ENCODE measurements around the gene DHRS4. TPM values are rescaled to one million over a fixed set of nuclear protein-coding genes. Genes with fewer than 3 reads are reported as not detected.
"Not testable (repeated sequence)": the region's sequence is repeated elsewhere in the genome, so short reads cannot be mapped to it uniquely, and the experiment has no call there.

Gene DHRS4
- total RNA-seq, 1 donor from 2014 or later = 22.5 TPM

DNA sequence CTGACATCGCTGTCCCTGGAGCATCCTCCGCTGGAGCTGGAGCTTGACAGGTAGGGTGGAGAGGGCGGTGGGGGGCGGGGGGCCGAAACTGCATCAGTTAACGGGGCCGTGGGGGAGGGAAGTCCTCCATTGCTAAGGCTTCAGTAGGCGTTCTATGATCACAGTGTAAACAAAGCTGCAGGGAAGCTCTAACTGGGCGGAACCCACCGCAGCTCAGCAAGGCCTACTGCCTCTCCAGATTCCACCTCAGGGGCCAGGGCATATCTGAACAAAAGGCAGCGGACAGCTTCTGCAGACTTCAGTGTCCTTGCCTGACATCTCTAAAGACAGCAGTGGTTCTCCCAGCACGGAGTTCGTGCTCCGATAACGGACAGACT is 16.7 kb downstream of the DHRS4 start:
- peaks cover 18% of the 10 kb centered on the region for H3K36me3 Mint-ChIP-seq (ENCODE audit: low read depth)
- H3K4me1 Mint-ChIP-seq (ENCODE audit: low read depth); H3K27me3 Mint-ChIP-seq (ENCODE audit: low read depth); DNase-seq (ENCODE audit: low spot score); H3K9me3 Mint-ChIP-seq; H3K27ac Mint-ChIP-seq; H3K4me3 Mint-ChIP-seq (ENCODE audit: low read depth); intact Hi-C loops (cut with micrococcal nuclease): not testable (repeated sequence)

DNA sequence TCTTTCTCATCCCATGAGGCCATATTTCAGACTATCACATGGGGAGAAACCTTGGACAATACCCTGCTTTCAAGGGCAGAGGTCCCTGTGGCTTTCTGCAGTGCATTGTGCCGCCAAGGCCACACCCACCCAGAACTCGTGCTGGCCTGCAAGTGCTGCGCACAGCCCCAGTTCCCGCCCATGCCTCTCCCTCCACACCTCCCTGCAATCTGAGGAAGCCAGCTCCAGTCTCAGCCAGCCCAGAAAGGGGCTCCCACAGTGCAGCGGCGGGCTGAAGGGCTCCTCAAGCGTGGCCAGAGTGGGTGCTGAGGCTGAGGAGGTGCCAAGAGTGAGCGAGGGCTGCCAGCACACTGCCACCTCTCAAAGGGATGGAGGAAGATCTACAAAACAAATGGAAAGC is 19.6 kb downstream of the DHRS4 start:
- H3K4me3 Mint-ChIP-seq (ENCODE audit: low read depth); H3K27me3 Mint-ChIP-seq (ENCODE audit: low read depth); DNase-seq (ENCODE audit: low spot score); H3K4me1 Mint-ChIP-seq (ENCODE audit: low read depth); H3K9me3 Mint-ChIP-seq; H3K27ac Mint-ChIP-seq; intact Hi-C loops (cut with micrococcal nuclease): not testable (repeated sequence)
- peaks cover 25% of the 10 kb centered on the region for H3K36me3 Mint-ChIP-seq (ENCODE audit: low read depth)

DNA sequence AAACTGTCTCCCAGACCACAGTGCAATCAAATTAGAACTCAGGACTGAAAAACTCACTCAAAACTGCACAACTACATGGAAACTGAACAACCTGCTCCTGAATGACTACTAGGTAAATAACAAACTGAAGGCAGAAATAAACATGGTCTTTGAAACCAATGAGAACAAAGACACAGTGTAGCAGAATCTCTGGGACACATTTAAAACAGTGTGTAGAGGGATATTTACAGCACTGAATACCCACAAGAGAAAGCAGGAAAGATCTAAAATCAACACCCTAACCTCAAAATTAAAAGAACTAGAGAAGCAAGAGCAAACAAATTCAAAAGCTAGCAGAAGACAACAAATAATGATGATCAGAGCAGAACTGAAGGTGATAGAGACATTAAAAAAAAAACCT is 20.5 kb downstream of the DHRS4 start:
- H3K9me3 Mint-ChIP-seq; intact Hi-C loops (cut with micrococcal nuclease): not testable (repeated sequence)

DNA sequence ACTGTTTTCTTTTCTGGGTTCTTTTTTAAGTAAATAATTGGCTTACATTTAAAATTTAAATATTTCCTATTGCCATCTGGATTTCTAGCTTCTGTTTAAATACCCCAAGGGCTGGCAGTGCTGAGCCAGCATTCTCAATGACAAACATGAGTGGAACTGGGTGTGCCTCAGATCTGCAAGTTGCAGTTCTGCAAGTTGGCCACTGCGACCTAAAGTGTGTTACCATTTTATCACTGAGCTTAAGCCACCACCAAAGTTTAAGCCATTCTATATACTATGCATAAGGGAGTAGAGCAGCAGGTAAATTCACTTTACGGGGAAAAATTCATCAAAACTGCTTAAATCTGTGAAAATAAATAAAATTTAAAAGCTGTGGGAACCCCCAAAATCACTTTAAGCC is 23.6 kb downstream of the DHRS4 start:
- H3K27me3 Mint-ChIP-seq (ENCODE audit: low read depth); H3K27ac Mint-ChIP-seq; H3K9me3 Mint-ChIP-seq; H3K4me1 Mint-ChIP-seq (ENCODE audit: low read depth); DNase-seq (ENCODE audit: low spot score); H3K4me3 Mint-ChIP-seq (ENCODE audit: low read depth); intact Hi-C loops (cut with micrococcal nuclease): not testable (repeated sequence)
- H3K36me3 Mint-ChIP-seq (ENCODE audit: low read depth) = peaks cover 26% of the 10 kb centered on the region

More for the DNA sequence above, 20.5 kb downstream of the DHRS4 start:
- not testable (repeated sequence) for H3K27me3 Mint-ChIP-seq (ENCODE audit: low read depth); H3K27ac Mint-ChIP-seq; DNase-seq (ENCODE audit: low spot score); H3K4me3 Mint-ChIP-seq (ENCODE audit: low read depth); H3K4me1 Mint-ChIP-seq (ENCODE audit: low read depth)
- peaks cover 25% of the 10 kb centered on the region for H3K36me3 Mint-ChIP-seq (ENCODE audit: low read depth)

- H3K27me3 Mint-ChIP-seq (ENCODE audit: low read depth); H3K4me3 Mint-ChIP-seq (ENCODE audit: low read depth); DNase-seq (ENCODE audit: low spot score); H3K4me1 Mint-ChIP-seq (ENCODE audit: low read depth); H3K9me3 Mint-ChIP-seq; intact Hi-C loops (cut with micrococcal nuclease); H3K27ac Mint-ChIP-seq: not testable (repeated sequence)
- peaks cover 16% of the 10 kb centered on the region for H3K36me3 Mint-ChIP-seq (ENCODE audit: low read depth)
Observed at GRCh38 chr14:23981951-23982813, 28.6 kb downstream of the DHRS4 start.

DNA sequence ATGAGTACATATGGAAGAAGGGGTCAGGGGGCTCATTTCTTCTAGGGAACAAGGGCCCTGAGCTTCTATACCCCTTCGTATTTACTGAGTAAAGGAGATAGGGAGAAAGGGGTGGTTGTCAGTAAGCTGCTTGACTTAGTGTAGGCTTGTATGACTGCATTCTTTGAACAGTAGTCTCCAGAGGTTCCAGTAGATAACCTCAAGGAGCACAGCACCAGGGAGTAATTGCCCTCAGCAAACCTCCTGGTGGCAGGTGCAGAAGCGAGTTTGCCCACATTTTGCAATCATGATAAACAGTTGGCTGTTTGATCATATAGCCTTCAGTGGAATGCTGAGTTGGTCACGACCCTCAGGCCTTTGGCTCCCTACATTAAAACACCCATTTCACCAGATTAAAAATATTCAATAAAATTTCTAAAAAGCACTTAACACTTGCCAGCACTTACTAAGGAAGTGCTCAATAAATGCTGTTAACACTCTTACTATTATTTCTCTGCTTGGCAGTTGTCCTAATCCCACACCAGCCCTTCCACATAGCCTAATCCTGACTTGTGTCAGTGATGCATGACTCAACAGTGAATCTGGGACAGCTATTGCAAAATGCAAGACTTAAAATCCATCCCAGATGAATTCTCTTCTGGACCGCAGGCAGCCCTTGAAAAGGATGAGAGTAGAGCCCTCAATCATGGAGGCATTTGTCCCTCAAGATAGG is 31.5 kb downstream of the DHRS4 start:
- no peak overlapping the region for H3K4me3 Mint-ChIP-seq (ENCODE audit: low read depth)
- DNase-seq (ENCODE audit: low spot score) = no peak
- H3K4me1 Mint-ChIP-seq (ENCODE audit: low read depth) = peaks cover 14% of the 10 kb centered on the region
- no peaks in the 10 kb centered on the region for H3K27me3 Mint-ChIP-seq (ENCODE audit: low read depth)
- H3K27ac Mint-ChIP-seq = no peak overlapping the region
- no peaks in the 10 kb centered on the region for H3K9me3 Mint-ChIP-seq
- peaks cover 14% of the 10 kb centered on the region for H3K36me3 Mint-ChIP-seq (ENCODE audit: low read depth)
- intact Hi-C loops (cut with micrococcal nuclease) = loop anchor here (5.0 kb wide), 1 partner anchor 52 kb away; no protein-coding TSS in a partner anchor

GRCh38 chr14:23988223-23988606 is 34.6 kb downstream of the DHRS4 start:
- peak overlapping the region; percentile 52 for H3K27ac Mint-ChIP-seq
- H3K9me3 Mint-ChIP-seq; H3K36me3 Mint-ChIP-seq (ENCODE audit: low read depth); H3K27me3 Mint-ChIP-seq (ENCODE audit: low read depth); DNase-seq (ENCODE audit: low spot score): not testable (repeated sequence)
- H3K4me3 Mint-ChIP-seq (ENCODE audit: low read depth) = peak overlapping the region; percentile 77
- H3K4me1 Mint-ChIP-seq (ENCODE audit: low read depth) = peaks cover 14% of the 10 kb centered on the region
- intact Hi-C loops (cut with micrococcal nuclease) = loop anchor here (2.0 to 5.0 kb wide), 3 partner anchors 49 to 107 kb away; partner anchors contain the start of genes CARMIL3 and PCK2

GRCh38 chr14:23988607-23989363 is 35.2 kb downstream of the DHRS4 start, which contains the start of gene DHRS4L2:
TSS of gene DHRS4L2 (plus strand) at chr14:23988929. CDS start at chr14:23988948, 19 bp downstream.
- not testable (repeated sequence) for H3K36me3 Mint-ChIP-seq (ENCODE audit: low read depth); H3K27me3 Mint-ChIP-seq (ENCODE audit: low read depth); H3K9me3 Mint-ChIP-seq
- Mint-ChIP-seq H3K4me1 (ENCODE audit: low read depth) (peaks cover 14% of the 10 kb centered on the region), H3K4me3 (ENCODE audit: low read depth) (peak within 1 kb of the TSS; percentile 77), H3K27ac (peak within 1 kb of the TSS; percentile 79)
- peak; percentile 84 for DNase-seq (ENCODE audit: low spot score)
- intact Hi-C loops (cut with micrococcal nuclease) = loop anchor here (2.0 to 5.0 kb wide), 3 partner anchors 49 to 106 kb away; partner anchors contain the start of genes CARMIL3 and PCK2

DNA sequence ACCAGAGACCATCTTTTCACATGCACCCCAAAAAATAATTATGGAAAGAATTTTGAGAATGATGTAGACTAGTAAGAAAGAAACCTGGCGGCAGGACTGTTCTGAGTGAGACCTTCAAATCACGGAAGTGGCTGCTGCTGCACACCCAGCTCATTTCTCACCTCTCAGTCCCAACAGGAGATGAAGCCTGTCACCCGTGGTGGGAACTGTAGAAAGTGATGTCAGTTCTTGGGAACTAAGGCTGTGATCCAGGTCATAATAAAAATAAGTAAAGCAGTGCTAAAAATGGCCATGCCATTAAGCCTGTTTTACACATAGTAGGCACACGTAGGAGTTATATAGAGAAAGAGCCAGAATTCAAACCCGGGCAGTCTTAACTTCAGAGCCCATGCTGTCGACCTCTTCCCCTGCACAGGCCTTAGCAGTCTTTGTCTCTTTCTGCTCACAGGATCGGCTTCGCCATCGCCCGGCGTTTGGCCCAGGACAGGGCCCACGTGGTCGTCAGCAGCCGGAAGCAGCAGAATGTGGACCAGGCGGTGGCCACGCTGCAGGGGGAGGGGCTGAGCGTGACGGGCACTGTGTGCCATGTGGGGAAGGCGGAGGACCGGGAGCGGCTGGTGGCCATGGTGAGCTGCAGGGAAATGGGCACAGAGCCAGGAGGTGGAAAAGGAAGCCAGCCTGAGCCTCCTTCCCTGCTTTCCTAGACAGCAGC is 36.3 kb downstream of the DHRS4 start:
- intact Hi-C loops (cut with micrococcal nuclease) = loop anchor here (2.0 to 5.0 kb wide), 3 partner anchors 47 to 105 kb away; partner anchors contain the start of genes CARMIL3 and PCK2
- not testable (repeated sequence) for H3K27me3 Mint-ChIP-seq (ENCODE audit: low read depth); H3K36me3 Mint-ChIP-seq (ENCODE audit: low read depth); H3K9me3 Mint-ChIP-seq; DNase-seq (ENCODE audit: low spot score)
- Mint-ChIP-seq H3K27ac (peak overlapping the region; percentile 79), H3K4me1 (ENCODE audit: low read depth) (peaks cover 14% of the 10 kb centered on the region), H3K4me3 (ENCODE audit: low read depth) (peak overlapping the region; percentile 77)

DNA sequence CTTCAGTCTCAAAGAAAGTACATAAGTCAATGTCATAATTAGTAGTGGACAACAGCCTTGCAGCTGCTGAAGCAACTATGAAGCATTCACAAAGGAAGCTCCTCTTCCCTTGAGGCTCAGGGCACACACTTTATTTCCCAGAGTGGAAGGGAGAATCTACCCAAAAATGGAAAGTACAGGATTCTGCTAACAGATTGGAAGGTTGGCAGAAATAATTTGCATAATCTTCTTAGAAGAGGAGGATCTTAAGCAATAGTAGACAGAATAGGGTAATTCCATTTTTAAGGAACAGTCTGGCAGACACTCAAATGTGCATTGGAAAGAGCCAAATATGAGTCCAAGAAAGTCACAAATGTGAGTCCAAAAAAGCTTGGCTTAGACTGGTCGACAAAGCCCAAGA is 37.4 kb downstream of the DHRS4 start:
- H3K4me3 Mint-ChIP-seq (ENCODE audit: low read depth); H3K27me3 Mint-ChIP-seq (ENCODE audit: low read depth); DNase-seq (ENCODE audit: low spot score); H3K27ac Mint-ChIP-seq; H3K9me3 Mint-ChIP-seq; H3K36me3 Mint-ChIP-seq (ENCODE audit: low read depth); intact Hi-C loops (cut with micrococcal nuclease): not testable (repeated sequence)
- H3K4me1 Mint-ChIP-seq (ENCODE audit: low read depth) = peaks cover 16% of the 10 kb centered on the region

GRCh38 chr14:23993042-23993441 is 39.5 kb downstream of the DHRS4 start:
- intact Hi-C loops (cut with micrococcal nuclease); H3K4me3 Mint-ChIP-seq (ENCODE audit: low read depth); H3K27me3 Mint-ChIP-seq (ENCODE audit: low read depth); H3K9me3 Mint-ChIP-seq; H3K36me3 Mint-ChIP-seq (ENCODE audit: low read depth); H3K27ac Mint-ChIP-seq; DNase-seq (ENCODE audit: low spot score): not testable (repeated sequence)
- H3K4me1 Mint-ChIP-seq (ENCODE audit: low read depth) = peaks cover 14% of the 10 kb centered on the region

GRCh38 chr14:23996009-23996408 is 42.4 kb downstream of the DHRS4 start:
- DNase-seq (ENCODE audit: low spot score); H3K36me3 Mint-ChIP-seq (ENCODE audit: low read depth); H3K4me3 Mint-ChIP-seq (ENCODE audit: low read depth); H3K9me3 Mint-ChIP-seq; intact Hi-C loops (cut with micrococcal nuclease); H3K27me3 Mint-ChIP-seq (ENCODE audit: low read depth); H3K4me1 Mint-ChIP-seq (ENCODE audit: low read depth); H3K27ac Mint-ChIP-seq: not testable (repeated sequence)

All from activated T-helper 2 cell treated with anti-CD3 and anti-CD28 coated beads, Interferon-gamma antibody, Interleukin-2, Interleukin-4, amounts not matched to agents 10 μg/mL and 5 μg/mL and 100 μg/mL, durations not matched to agents 14 hours and 24 hours and 36 hours (primary cell).